ENCODE data around the gene DNAJC22.
"Not testable (repeated sequence)": the region's sequence is repeated elsewhere in the genome, so short reads cannot be mapped to it uniquely, and the experiment has no call there.

Gene DNAJC22

DNA sequence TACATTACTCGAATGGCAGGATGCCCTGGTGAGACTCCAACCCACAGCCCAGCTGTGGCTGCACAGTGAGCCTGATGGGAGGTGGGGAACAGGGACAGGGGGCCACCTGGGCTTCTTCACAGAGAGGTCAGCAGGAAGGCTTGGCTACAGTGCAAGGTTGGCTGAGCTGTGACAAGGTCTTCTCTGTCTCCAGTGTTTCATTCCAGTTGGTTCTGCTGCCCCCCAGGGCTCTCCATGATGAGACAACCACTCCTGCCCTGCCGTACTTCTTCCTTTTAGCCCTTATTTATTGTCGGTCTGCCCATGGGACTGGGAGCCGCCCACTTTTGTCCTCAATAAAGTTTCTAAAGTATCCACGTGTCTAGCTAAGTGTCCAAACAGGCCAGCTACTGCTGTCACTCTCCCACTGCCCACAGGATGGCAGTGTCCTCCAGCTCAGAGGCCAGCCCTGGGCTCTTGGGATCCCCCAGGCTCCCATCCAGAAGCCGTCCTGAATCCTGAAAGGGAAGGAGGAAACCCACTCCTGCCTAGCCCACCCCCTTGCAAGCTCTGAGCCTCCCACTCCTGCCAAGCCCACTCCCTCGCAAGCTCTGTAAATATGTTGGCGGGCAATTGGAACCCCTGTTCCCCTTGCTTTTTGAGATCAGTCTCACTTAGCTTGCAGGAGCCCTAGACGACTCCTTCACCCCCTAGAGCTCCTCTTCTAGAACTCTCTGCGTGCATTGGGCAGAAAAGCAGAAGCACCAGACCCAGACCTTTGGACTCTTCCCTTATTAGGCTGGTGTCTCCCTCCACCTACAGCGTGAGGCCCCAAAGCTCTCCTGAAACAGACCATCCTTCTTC is 15.1 kb upstream of the DNAJC22 start:
- DNase-seq (ENCODE audit: low read depth in 1 of 2, low spot score in 1 of 2) = no peak

DNA sequence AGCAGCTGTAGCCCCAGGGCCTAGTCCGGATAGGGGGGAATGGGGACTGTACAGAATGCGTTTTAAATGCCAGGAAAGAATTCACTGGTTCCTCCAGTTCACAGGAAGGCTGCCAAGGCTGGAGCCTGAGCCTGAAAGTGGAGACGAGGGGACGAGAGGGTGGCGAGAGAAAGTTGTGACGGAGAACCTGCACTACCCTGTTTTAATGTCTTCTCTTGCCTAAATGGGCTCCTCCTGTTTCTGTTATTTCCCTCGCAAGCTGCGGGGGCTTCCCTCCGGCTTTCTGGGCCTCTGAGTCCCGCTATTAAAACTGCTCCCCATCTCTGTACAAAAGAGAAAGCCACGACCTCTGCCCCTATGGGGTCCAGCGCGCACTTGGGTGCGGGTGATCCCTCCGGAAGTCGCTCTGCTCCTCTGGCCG is 14.2 kb upstream of the DNAJC22 start:
- no peak for DNase-seq (ENCODE audit: low read depth in 1 of 2, low spot score in 1 of 2)

DNA sequence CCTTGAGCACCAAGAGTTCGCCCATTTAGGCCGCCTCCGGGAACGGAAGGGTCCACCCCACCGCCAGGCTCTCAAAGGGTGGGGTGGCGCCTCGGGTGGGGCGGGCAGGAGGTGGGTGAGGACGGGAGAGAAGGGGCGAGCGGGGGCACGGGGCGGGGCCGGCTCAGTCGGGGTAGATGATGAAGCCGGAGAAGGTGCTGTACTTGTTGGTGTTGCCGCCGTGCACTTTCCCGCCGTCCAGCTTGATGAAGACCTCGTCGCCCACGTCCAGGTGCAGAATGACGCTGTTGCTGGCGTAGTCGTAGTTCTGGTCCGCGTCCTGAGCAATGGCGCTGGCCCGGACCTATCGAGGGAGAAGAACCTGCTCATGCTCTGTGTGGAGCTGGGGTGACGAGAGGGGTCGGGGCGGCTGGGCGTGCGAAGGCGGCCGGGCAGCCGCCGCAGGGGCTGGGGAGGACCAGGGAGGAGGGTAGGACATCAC is 13.8 kb upstream of the DNAJC22 start:
- no peak for DNase-seq (ENCODE audit: low read depth in 1 of 2, low spot score in 1 of 2)

DNA sequence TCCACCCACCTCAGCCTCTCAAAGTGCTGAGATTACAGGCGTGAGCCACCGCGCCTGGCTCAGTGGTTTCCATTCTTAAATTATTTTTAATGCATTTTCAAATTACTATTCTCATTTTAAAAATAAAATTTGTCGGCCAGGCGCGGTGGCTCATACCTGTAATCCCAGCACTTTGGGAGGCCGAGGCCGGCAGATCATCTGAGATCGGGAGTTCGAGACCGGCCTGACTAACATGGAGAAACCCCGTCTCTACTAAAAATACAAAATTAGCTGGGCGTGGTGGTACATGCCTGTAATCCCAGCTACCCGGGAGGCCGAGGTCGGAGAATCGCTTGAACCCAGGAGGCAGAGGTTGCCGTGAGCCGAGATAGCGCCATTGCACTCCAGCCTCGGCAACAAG is 12.9 kb upstream of the DNAJC22 start:
- DNase-seq (ENCODE audit: low read depth in 1 of 2, low spot score in 1 of 2) = not testable (repeated sequence)

DNA sequence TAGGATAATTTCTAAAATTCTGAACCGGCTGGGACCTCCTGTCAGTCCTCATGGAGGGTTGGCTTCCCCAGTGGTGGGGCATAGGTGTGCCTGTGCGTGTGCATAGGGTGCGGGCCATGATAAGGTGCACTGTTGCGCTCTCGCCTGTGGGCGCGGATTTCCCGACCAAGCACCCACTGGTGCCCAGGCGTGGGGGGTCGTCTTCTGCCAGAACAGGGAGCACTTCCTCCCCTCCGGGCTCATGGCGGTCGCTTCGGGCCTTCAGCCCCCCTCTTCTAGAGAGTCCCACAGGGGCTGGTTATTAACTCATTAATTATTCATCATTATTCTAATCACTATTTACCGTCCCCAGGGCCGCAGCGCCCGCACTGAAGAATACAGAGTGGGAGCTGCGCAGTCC is 12.5 kb upstream of the DNAJC22 start:
- DNase-seq (ENCODE audit: low read depth in 1 of 2, low spot score in 1 of 2) = no peak

DNA sequence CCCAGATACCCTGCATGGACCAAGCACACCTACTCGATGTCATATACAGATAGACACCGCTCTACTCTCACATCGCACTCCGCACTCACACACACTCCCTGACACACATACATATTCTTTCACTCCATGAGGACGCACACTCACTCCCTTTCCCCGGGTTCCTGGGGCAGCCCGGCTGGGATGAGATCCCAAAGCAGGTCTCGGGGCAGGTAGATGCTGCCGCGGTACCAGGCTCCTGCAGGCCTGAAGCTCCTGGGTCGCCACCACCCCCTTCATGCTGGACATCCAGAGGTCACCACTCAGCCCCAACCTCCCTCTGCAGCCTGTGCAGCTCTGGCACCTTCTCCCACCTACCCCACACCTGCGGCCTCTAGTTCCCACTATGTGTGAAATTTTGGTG is 12.0 kb upstream of the DNAJC22 start:
- no peak for DNase-seq (ENCODE audit: low read depth in 1 of 2, low spot score in 1 of 2)

DNA sequence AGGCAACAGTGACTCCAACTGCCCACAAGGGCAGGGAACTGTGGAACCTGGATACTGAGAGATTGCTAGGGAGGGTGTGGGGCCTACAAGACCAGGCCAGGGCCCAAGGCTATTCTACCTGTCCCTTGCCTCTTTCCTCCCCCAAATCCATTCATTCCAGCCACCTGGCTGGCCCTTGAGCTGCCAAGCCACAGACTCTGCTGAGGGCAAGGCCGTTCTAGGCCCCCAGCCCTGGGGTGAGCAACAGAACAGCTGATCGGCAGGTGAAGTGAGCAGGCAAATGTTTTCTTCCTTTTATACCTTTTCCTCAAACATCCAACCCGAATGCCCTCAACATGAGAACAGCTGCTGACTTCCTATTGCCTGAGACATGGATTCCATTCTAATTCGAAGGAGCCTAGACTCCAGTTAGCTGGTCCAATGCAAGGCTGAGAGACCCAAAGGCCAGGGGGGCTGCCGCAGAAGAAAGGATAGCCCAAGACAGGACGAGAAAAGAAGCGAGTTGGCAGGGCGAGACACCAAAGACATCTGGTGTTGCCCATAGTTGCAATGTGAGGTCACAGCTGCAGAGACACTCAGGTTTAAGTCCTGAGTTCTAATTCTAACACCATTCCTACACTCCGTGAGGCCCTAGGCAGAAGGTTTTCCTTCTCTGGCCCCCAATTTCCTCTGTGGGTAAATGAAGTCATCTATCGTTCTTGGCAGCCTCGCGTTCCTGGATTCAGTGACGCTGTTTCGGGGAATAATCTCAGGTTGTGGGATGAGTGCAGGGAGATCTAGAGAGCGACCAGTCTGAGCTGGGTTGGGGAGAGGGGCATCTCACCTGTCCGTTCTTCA is 11.4 kb upstream of the DNAJC22 start:
- no peak for DNase-seq (ENCODE audit: low read depth in 1 of 2, low spot score in 1 of 2)

DNA sequence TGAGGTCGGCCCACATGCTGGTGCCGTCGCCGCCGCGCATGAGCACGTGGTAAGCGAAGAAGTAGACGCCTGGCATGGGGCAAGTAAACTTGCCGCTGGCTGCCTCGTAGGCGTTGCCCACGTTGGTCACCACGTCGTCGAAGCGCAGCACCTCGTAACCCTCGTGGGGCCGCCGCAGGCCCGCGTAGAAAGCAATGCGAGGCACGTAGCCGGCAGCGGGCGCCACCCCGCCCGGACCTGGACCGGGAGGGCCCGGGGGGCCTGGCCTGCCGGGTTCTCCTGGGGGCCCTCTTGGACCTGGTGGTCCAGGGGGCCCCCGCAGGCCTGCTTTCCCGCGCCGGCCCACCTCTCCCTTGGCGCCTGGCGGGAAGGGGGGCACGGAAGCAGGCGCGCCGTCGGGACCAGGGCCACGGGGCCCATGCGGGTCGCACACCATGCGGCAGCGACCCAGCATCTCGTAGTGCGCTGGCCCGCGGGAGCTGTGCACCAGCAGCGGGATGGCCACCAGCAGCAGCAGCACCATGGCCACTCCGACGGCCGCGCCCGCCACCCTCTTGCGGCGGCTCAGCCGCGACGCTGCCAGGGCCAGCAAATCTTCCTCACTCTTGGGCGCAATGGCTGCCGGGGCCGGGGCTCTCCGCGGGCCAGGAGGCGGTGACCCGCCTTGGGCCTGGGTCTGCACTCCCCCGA is 10.6 kb upstream of the DNAJC22 start:
- DNase-seq (ENCODE audit: low read depth in 1 of 2, low spot score in 1 of 2) = no peak

DNA sequence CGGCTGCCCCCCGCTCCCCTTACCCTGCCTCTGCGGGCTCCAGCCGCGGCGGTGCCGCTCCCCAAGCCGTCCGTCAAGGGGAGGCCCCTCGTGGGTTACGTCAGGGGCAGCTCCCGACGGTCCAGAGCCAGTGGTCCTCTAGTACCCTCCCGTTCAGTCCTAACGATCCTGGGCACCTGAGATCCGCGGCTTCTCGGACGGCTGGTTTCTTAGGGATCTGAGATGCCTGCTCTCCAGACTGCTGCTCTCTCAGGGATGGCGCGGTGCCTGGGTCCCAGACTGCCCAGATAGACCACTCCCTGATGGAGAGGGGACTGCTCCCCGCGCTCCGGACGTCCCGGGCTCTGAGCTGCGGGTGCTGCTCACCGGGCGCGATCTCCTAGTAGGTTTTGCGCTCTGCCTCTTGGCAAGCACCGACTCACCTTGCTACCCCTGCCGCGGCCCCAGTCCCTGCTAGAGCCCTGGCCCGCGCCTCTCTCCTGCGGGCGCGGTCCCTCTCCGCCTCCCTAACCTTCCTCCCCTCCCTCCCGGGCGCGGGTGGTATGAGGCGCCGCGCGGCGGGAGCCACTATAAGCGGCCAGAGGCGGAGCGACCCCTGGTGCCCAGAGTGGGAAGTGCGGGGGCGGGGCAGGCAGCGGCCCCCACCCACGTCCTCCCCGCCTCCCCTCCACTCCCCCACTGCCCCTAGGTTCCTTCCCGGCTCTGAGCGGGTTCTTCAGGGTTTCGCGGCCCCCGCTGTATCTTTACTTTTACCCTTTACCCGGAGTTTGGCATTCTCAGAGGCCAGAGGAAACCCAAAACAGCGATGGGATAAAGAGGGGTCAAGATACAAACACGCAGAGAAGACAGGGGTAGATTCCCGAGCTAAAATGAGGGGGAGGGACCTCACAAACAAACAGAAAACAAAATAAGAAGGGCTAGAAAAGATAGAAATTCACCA is 9.8 kb upstream of the DNAJC22 start, which contains the start of gene C1QL4:
C1QL4 (minus strand) TSS at position 544 of the 940 bp plus-strand sequence. CDS start 711 bp downstream, outside the sequence.
- peak; percentile 77 to 88 for DNase-seq (ENCODE audit: low read depth in 1 of 2, low spot score in 1 of 2)

DNA sequence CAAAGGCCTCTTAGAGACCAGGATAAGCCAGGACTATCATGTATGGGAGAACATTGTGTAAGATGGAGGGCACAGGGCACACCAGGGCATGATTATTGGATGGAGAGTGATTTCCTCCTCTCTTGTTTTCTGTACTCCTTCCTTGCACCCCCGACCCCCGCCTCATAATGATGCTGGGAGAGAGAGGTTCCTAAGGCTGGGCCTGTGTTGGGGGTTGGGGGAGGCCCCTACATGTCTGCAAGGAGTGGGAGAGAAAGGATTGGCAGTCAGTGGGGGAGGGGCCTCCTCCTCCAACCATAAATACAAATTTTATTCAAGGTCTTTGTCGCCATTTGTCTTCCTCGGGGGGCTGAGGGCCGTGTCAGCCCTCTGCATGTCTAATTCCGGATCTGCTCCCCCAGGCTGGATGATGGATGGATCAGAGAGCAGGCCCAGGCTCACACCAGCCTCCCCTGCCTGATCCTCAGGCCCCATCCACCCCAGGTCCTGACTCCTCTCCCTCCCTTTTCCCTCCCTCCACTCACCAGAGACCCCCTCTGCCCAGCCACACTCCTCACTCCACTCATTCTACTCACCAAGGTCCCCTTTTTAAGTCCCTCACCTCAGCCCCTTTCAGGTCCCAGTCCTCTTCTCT is 7.7 kb upstream of the DNAJC22 start:
- no peak for DNase-seq (ENCODE audit: low read depth in 1 of 2, low spot score in 1 of 2)

DNA sequence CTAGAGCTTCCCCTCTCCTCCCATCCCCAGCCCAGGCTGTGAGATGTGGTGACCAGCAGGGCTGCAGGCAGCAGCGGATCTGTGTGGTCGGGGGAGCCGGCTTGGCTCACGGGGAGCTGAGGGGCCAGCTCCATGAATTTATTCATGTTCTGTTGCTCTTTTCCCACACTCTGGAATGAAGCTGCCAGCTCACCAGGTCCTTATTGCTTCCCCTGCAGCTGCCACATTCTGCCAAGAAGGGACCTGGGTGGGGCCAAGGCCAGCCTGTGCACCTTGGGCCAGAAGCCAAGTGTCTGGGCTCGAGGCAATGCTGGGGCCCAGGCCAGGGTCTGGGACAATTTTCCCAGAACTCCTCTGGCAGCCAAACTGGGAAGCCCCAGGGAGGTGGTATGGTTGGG is 7.2 kb upstream of the DNAJC22 start:
- DNase-seq (ENCODE audit: low read depth in 1 of 2, low spot score in 1 of 2) = no peak

DNA sequence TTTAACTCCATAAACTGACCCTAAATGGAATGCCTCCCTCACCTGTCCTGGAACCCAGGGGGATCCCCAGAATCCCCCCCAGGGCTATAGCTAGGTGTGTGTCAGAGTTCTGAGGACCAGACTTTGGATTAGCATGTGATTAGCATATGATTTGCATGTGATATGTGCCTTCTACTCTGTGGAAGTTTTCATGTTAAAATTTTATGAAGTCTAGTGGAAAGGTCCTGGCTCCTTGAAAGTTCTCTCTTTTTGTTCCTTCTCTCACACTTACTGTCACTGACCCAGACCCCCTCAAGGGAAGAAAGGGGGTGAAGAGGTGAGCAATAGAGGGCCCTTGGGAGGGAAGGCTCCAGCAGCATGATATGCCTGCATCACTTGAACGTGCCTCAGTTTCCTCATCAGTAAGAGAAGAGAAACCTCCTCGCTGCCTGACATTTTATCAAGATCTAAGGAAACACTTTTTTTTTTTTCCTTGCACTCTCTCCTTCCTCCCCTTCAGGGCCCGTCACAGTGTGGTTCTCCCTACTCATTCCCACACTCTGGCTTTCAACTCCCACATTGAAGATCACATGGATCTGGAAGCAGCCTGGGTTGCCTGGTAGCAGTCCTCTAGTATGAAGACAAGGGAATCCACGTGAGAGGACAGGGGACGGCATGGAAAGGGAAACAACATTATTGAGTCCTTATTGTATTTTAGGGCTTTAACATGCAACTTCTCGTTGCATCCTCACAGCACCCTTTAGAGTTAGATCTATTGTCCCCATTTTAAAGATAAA is 6.4 kb upstream of the DNAJC22 start:
- no peak for DNase-seq (ENCODE audit: low read depth in 1 of 2, low spot score in 1 of 2)

DNA sequence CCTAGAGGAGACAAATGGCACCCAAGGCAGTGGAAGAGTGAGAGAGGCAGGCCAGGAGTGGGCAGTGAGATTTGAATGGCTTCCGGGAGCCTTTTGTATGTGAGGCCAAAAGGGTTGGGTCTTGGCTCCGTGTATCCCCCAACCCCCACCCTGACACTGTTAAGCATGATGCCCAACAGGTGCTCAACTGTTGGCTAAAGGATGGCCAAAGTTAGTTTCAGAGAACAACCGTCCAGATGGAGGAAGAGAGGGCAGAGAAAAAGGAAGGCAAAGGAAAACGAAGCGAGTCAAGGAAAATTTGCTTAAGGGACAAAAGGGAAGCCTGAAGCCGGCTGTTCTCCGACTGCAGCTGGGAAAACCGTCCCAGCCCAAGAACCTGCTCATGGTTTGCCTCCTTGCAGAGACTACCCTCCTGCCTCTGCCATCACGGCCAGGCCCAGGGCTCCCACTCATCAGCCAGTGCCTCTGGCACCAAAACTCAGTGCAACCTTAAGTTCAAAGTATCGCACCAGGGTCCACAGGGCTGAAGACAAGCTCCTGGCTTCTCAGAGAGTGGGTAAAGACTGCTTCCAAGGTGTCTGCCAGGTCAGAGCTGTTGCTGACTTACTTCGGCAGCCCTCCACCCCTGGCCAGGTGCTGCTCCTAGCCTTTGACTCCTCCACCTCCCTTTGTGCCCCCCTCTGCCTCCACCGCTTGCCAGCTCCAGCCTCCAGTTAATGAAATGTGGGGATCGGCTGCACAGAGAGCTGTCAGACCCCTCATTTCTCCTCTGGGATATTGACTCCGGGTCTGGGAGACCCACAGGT is 5.5 kb upstream of the DNAJC22 start:
- no peak for DNase-seq (ENCODE audit: low read depth in 1 of 2, low spot score in 1 of 2)

DNA sequence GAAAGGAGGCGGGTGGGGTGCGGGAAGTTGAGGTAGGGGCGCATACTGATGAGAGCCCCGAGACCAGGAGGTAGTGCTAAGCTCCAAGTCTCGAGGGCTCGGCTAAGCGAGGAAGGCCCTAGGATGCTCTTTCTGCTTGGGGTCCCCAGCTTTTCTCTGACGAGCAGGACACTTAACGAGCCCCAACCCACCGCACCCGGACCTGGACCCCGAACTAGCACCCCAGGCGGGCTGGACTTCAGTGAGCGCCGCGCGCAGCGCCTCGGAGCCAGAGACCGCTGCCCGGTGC is 5.0 kb upstream of the DNAJC22 start:
- DNase-seq (ENCODE audit: low read depth in 1 of 2, low spot score in 1 of 2) = no peak

DNA sequence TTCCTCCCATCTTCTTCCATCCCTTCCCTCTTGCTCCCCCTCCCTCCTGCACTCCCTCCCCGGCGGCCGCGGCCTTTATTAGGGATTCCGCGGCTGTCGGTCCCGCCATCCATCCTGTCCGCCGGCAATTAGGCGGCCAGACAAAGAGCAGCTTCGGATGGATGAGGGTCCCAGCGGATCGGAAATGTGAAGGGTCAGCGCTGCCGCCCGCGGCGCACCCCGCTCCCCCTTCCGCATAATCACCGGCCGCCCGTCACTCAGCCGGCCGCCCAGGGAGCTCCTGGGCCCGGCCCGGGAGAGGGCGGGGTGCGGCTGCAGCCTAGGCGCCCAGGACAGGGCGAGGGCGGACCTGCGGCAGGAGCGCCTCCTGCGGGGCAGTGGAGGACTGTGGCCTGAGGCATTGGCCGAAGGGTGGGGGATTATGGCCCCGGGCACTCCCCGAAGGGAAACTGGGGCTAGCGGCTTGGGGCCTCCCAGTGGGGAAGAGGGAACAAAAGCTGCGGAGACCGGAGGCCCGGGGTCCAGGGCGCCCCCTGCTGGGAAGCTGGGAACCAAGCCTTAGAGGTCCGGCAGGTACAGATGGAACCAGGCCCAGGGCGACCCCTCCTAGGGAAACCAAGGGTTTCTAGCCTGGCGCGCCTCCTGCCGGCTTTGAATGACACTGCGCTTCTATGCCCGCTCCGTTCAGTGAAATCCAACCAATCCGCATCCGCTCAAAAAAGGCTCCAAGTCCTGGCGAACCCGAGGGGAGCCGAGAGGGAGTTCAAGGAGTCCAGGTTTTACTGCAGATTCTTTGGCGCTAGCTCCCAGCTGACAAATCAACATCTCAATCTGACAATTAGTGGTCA is 4.4 kb upstream of the DNAJC22 start:
- DNase-seq (ENCODE audit: low read depth in 1 of 2, low spot score in 1 of 2) = peak; percentile 39 to 63

DNA sequence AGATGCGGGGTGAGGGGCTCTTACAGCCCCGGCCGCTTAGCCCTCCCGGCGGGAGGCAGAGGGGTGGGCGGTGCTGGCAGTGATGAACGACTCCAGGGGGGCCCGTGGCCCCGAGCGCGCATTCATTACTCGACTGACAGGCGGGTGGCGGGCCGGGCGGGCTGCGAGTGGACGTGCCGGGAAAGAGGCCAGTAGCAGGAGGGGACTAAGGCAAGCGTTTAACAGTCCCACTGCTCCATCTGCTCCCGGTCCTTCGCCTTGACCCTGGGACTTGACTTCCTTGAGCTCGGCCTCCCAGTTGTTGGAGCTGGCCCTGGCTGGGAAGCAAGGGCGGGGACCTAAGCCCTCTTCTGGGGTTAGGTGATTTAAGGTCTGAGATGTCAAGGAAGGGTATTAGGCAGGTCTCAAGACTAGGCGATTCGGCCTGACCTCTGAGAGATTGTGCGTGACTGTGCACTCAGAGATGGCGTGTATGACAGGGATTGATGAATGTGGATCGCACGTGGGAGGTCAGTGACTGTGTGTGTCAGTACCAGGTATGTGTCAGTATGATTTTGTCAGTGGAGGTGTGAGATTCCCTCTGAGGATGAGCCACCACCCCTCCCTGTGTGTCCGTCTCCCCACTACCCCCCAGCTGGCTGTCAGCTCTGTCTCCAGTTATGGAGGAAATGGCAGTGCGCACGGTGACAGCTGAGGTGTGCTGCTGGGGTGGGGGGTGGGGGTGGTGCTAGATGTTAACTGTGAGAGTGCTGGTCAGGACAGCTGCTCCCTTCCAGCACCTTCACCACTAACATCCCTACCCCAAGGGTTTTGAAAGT is 3.6 kb upstream of the DNAJC22 start:
- DNase-seq (ENCODE audit: low read depth in 1 of 2, low spot score in 1 of 2) = no peak
